Mucosa of rectum (tissue), 2 donors: ENCODE data around the gene WNT3A.

Experiments
- H3K27ac ChIP-seq, 2 donors: one replicate each; pipeline ENCODE4 v1.7.0; 2013; ENCODE audit warnings: inconsistent platforms in 2 of 2, low read depth in 2 of 2, low read length in 2 of 2
- H3K27me3 ChIP-seq, 2 donors: one replicate each; pipeline ENCODE4 v1.7.0; 2013; ENCODE audit warnings: low read length in 2 of 2; ENCODE audit not compliant: control insufficient read depth in 2 of 2, insufficient read depth in 2 of 2
- H3K36me3 ChIP-seq, 2 donors: one replicate each; pipeline ENCODE4 v1.7.0; 2013; ENCODE audit warnings: low read length in 2 of 2; ENCODE audit not compliant: control insufficient read depth in 2 of 2, insufficient read depth in 2 of 2
- H3K4me1 ChIP-seq, 2 donors: one replicate each; pipeline ENCODE4 v1.7.0; 2013; ENCODE audit warnings: low read length in 2 of 2, mild to moderate bottlenecking in 1 of 2; ENCODE audit not compliant: control insufficient read depth in 2 of 2, insufficient read depth in 2 of 2
- H3K4me3 ChIP-seq, 2 donors: one replicate each; pipeline ENCODE4 v1.7.0; 2013; ENCODE audit warnings: low read length in 2 of 2
- H3K9ac ChIP-seq, 2 donors: one replicate each; pipeline ENCODE4 v1.7.0; 2013; ENCODE audit warnings: low read length in 2 of 2, low read depth in 1 of 2, mild to moderate bottlenecking in 1 of 2
- H3K9me3 ChIP-seq, 2 donors: one replicate each; pipeline ENCODE4 v1.7.0; 2013; ENCODE audit warnings: low read length in 2 of 2; ENCODE audit not compliant: control insufficient read depth in 2 of 2
- donor health status: healthy.
- donor health status: Normal muscosa, but diverticular disease.

Gene WNT3A

GRCh38 chr1:228058172-228058948 lies 51.6 kb downstream of the WNT3A start:
- no peak overlapping the region for H3K4me3 ChIP-seq
- no peaks in the 10 kb centered on the region for H3K9me3 ChIP-seq
- H3K4me1 ChIP-seq: peaks cover 5 to 9% of the 10 kb centered on the region in 2 donors
- no peaks in the 10 kb centered on the region for H3K36me3 ChIP-seq
- H3K27me3 ChIP-seq: peaks cover 21 to 29% of the 10 kb centered on the region in 2 donors
- H3K27ac ChIP-seq: no peak overlapping the region
- H3K9ac ChIP-seq: no peak overlapping the region

GRCh38 chr1:228058949-228059633 lies 52.3 kb downstream of the WNT3A start:
- H3K27ac ChIP-seq: peak overlapping the region; percentile 17 to 71
- peaks cover 26 to 29% of the 10 kb centered on the region in 2 donors for H3K27me3 ChIP-seq
- no peaks in the 10 kb centered on the region for H3K36me3 ChIP-seq
- H3K4me1 ChIP-seq: peaks cover 5 to 9% of the 10 kb centered on the region in 2 donors
- H3K9ac ChIP-seq: no peak overlapping the region
- no peaks in the 10 kb centered on the region for H3K9me3 ChIP-seq
- H3K4me3 ChIP-seq: peak overlapping the region; percentile 56 to 62

- Histone ChIP-seq H3K27ac (peak overlapping the region; percentile 17 to 71), H3K4me3 (peak overlapping the region; percentile 58 to 69), H3K9ac (peak overlapping the region in 1 of 2 donors; percentile 75), H3K27me3 (peaks cover 26 to 29% of the 10 kb centered on the region in 2 donors), H3K36me3 (no peaks in the 10 kb centered on the region), H3K4me1 (peaks cover 5 to 9% of the 10 kb centered on the region in 2 donors), H3K9me3 (no peaks in the 10 kb centered on the region)
Observed at GRCh38 chr1:228059634-228060457, 53.0 kb downstream of the WNT3A start.

GRCh38 chr1:228060458-228061190 lies 53.8 kb downstream of the WNT3A start:
- peak overlapping the region; percentile 58 to 69 for H3K4me3 ChIP-seq
- peaks cover 5 to 9% of the 10 kb centered on the region in 2 donors for H3K4me1 ChIP-seq
- H3K9me3 ChIP-seq: no peaks in the 10 kb centered on the region
- peak overlapping the region; percentile 17 to 71 for H3K27ac ChIP-seq
- H3K27me3 ChIP-seq: peaks cover 26 to 29% of the 10 kb centered on the region in 2 donors
- H3K36me3 ChIP-seq: no peaks in the 10 kb centered on the region
- peak overlapping the region in 1 of 2 donors; percentile 75 for H3K9ac ChIP-seq

GRCh38 chr1:228061411-228062084 lies 54.8 kb downstream of the WNT3A start:
- no peak overlapping the region for H3K27ac ChIP-seq
- H3K9ac ChIP-seq: no peak overlapping the region
- H3K36me3 ChIP-seq: no peaks in the 10 kb centered on the region
- peaks cover 5 to 9% of the 10 kb centered on the region in 2 donors for H3K4me1 ChIP-seq
- H3K27me3 ChIP-seq: peaks cover 25 to 26% of the 10 kb centered on the region in 2 donors
- H3K9me3 ChIP-seq: no peaks in the 10 kb centered on the region
- H3K4me3 ChIP-seq: no peak overlapping the region

GRCh38 chr1:228062085-228062791 lies 55.4 kb downstream of the WNT3A start:
- Histone ChIP-seq H3K27ac (no peak overlapping the region), H3K36me3 (no peaks in the 10 kb centered on the region), H3K4me1 (peaks cover 5 to 9% of the 10 kb centered on the region in 2 donors), H3K4me3 (no peak overlapping the region), H3K9ac (no peak overlapping the region), H3K9me3 (no peaks in the 10 kb centered on the region), H3K27me3 (peaks cover 26 to 27% of the 10 kb centered on the region in 2 donors)

GRCh38 chr1:228062812-228063211 lies 56.0 kb downstream of the WNT3A start:
- H3K4me3 ChIP-seq: no peak overlapping the region
- H3K4me1 ChIP-seq: peaks cover 5 to 9% of the 10 kb centered on the region in 2 donors
- no peak overlapping the region for H3K9ac ChIP-seq
- H3K27me3 ChIP-seq: peaks cover 27 to 30% of the 10 kb centered on the region in 2 donors
- no peak overlapping the region for H3K27ac ChIP-seq
- no peaks in the 10 kb centered on the region for H3K9me3 ChIP-seq
- no peaks in the 10 kb centered on the region for H3K36me3 ChIP-seq

- Histone ChIP-seq H3K27ac (no peak overlapping the region), H3K36me3 (no peaks in the 10 kb centered on the region), H3K9ac (no peak overlapping the region), H3K27me3 (peaks cover 25% of the 10 kb centered on the region in 2 donors), H3K4me1 (peaks cover 5 to 9% of the 10 kb centered on the region in 2 donors), H3K4me3 (no peak overlapping the region), H3K9me3 (no peaks in the 10 kb centered on the region)
Observed at GRCh38 chr1:228063251-228064191, 56.7 kb downstream of the WNT3A start.
